GM12874 (cell line): Measurements from ENCODE around the gene ABCG2.

Experiments used
- CTCF ChIP-seq: IDR thresholded peaks from 2 replicates; pipeline ENCODE4 v1.5.1; 2011; ENCODE audit warnings: low read depth, mild to moderate bottlenecking, control low read depth, low read length, moderate library complexity; ENCODE audit not compliant: insufficient read depth

ABCG2 gene

DNA sequence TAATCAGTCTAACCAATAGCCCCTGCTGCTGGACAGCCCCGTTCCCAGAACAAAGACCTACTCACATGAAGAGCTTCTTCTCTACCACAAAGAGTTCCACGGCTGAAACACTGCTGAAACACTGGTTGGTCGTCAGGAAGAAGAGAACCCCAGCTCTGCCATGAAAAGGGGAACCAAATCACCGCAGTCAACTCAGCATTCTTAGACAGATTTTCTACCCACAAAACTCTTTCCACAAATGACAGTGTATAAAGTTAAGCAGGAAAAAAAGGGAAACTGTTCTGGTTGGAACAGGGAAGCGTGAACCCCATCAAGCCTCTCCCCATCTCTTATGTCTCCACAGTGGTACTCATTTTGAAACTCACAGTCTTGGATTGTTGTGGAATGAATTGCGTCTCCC is 57.3 kb downstream of the ABCG2 start:
- TF ChIP-seq CTCF: no peak

DNA sequence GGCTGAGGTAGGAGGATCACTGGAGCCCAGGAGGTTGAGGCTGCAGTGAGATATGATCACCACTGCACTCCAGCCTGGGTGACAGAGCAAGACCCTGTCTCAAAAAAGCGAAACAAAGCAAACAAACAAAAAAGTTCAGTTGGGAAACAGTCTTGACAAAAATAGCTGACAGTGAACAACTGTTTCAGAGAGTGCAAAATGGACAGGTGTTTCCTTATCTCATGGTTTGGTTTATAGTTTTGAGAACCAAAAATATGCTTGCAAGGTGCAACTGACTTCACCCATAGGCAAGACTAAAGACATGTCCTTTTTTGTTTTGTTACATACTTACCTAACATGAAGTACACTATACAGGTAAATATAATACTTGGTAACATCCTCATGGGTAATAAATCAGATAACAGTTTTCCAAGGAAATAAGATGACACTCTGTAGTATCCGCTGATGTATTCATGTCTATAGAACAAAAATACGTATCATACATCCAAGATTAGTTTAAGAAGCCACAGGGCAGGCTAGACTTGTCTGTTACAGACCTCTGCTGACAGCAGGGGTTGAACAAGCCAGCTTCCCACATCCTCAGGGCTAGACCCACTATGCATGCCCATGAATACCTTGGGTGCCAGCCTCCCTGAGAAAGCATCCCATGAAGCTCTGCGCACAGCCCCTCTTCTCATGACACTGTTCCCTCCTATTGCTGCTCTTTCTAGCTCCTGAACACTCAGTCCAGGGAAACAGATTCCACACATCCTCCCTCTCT is 59.3 kb downstream of the ABCG2 start:
- no peak for TF ChIP-seq CTCF

- no peak for TF ChIP-seq CTCF
Measured at GRCh38 chr4:88097781-88098180, 60.7 kb downstream of the ABCG2 start.

GRCh38 chr4:88097301-88097700 is 61.1 kb downstream of the ABCG2 start:
- no peak for TF ChIP-seq CTCF

DNA sequence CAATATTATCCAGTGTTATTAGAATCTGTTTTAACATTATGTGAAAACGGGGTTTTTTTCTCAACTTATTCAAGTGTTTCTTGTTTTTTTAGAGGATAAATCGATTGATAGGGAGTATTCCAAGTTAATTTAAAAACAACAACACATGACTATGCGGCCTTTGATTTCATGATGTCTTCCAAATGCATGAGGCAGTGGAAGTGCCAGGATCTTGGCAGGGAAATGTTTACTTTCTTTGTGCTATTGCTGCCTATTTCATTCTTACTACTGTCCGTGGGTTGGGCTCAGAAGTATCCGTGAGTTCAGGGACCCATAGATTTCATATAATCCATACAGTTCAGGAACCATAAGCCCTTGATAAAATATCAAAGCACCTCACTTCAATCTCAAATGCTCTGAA is 64.6 kb downstream of the ABCG2 start:
- no peak for TF ChIP-seq CTCF

DNA sequence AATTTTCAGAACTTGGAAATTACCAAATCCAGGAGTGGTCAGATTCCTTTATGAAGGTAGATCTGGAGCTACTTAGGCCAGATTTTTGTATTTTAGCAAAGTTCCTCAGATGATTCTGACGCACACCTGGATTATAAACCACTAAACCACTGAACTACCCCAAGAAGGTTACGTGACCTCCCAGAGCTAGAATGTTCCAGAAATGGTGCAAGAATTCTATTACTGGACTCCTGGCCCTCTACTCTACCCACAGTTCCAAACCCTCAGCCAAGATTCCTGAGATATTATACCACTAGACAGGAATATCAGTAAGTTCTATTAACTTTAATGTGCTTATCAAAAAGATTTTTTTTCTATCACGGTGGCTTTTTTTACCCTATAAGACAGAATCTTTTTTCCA is 67.1 kb downstream of the ABCG2 start:
- no peak for TF ChIP-seq CTCF

- no peak for TF ChIP-seq CTCF
Measured at GRCh38 chr4:88090898-88091297, 67.5 kb downstream of the ABCG2 start.

DNA sequence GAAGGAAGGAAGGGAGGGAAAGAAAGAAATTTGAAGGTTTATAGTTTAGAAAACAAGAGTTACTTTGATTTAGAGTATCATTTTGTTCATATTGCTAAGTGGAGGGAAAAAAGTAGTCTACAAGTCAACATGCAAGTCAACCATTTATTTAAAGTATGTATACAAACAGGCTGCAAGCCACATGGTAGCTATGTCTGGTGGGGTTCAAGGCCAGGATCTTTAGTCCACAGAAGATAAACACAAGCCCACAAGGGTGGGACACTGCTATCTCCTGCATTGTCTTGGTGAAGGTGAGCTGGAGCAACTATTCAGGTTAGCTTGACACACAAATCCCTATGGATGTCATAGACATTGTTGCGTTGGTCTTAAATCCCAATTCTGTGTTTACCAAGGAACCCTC is 71.4 kb downstream of the ABCG2 start:
- no peak for TF ChIP-seq CTCF
